HG03139 (cell line): ENCODE results near the gene CDC42BPA.

ENCODE experiments used
- ATAC-seq: cut with Tn5 transposase; IDR thresholded peaks from one replicate; pipeline ENCODE4 v1.9.1; 2021; ENCODE audit not compliant: unreplicated experiment

The CDC42BPA gene

GRCh38 chr1:226983247-226983991 is 334.9 kb downstream of the CDC42BPA start:
- ATAC-seq, result no peak

GRCh38 chr1:226982451-226983177 is 335.7 kb downstream of the CDC42BPA start:
- ATAC-seq, result no peak

- no peak for ATAC-seq
Measured at GRCh38 chr1:226981838-226982237, 336.5 kb downstream of the CDC42BPA start.

DNA sequence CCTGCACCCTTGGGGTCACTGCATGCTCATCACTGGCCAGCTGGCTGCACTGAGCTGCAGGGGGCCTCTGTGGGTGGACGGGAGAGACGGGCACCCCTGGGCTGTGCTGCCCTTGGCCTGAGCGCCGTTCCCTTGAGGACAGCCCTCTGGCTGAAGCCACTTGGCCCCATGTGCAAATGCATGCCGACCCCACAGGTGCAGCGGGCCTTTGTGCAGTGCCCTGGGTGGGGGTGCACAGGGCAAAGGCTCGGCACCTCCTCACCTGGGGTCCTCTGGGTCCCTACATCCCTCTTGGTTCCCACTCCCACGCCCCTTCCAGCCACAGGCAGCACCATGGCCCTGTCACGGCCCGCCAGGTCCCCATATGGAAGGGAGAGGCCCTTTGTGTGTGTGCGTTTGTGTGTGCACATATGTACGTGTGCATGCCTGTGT is 336.9 kb downstream of the CDC42BPA start:
- no peak for ATAC-seq

- ATAC-seq, result no peak
Measured at GRCh38 chr1:226980565-226981385, 337.5 kb downstream of the CDC42BPA start.

- no peak for ATAC-seq
Measured at GRCh38 chr1:226980122-226980560, 338.2 kb downstream of the CDC42BPA start.

DNA sequence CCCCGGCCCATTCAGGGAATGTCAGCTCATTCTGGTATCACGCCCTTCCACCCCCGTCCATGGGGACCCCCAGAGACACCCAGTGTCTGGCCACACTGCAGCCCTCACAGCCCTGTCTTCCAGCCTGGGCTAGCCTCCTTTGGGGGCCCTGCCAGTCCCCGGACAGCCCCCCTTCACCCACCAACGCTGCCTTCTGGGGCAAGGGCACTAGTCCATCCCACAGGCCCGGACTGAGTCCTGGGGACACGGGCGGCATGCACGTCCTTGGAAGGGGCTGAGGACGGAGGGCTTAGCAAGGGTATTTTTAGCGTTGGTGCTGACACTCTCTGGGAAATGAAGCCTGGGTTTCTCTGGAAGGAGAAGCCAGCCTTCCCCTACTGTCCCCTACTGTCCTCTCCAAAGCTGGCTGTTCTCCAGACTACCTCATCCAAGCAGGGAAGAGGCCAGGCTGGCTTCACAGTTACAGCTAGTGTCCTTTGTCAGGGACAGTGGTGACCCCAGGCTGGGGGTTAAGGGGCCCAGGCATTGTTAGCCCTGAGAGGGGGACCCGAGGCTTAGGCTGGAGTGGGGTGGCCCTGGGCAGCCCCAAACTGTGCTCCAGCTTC is 338.7 kb downstream of the CDC42BPA start:
- ATAC-seq, result no peak

- no peak for ATAC-seq
Measured at GRCh38 chr1:226979115-226979516, 339.2 kb downstream of the CDC42BPA start.

GRCh38 chr1:226978432-226979114 is 339.7 kb downstream of the CDC42BPA start:
- ATAC-seq, result no peak

- ATAC-seq, result no peak
Measured at GRCh38 chr1:226977643-226978431, 340.5 kb downstream of the CDC42BPA start.

- no peak for ATAC-seq
Measured at GRCh38 chr1:226976978-226977642, 341.2 kb downstream of the CDC42BPA start.

GRCh38 chr1:226976276-226976977 is 341.9 kb downstream of the CDC42BPA start:
- no peak for ATAC-seq

DNA sequence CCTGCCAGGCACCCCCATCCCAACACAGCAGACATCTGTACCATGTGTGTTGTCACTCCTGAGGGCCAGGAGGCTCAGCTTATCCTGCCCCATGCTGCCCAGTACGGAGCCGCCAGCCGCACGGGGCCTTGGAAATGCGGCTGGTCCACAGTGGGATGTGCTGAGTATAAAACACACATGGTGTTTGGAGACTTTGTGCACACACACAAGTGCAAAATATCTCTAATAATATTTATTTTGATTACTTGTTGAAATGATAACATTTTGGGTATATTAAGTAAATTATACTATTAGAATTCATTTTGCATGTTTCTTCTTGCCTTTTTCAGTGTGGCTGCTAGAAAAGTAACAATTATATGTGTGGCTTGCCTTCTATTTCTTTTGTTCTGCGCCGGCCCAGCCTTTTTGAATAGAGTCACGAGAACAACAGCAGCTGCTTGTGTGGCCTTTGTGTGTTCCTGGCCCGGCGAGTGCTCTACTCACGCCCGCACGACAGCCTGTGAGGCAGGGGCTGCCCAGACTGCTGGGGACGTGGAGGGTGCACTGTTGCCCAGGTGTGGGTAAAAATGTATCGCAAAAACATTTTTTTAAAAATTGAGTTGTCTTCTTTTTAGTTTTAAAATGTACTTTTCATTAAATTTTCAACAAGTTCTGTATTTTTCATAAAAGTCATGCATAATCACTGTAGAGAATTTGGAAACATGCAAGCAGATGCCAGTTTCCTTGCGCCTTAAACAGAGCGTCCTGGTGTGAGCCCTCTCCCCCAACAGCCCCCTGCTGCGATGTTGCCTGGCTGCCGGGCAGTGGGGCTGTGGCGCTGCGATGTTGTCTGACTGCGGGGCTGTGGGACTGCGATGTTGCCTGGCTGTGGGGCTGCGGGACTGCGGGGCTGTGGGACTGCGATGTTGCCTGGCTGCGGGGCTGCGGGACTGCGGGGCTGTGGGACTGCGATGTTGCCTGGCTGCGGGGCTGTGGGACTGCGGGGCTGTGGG is 342.7 kb downstream of the CDC42BPA start:
- ATAC-seq, result no peak

DNA sequence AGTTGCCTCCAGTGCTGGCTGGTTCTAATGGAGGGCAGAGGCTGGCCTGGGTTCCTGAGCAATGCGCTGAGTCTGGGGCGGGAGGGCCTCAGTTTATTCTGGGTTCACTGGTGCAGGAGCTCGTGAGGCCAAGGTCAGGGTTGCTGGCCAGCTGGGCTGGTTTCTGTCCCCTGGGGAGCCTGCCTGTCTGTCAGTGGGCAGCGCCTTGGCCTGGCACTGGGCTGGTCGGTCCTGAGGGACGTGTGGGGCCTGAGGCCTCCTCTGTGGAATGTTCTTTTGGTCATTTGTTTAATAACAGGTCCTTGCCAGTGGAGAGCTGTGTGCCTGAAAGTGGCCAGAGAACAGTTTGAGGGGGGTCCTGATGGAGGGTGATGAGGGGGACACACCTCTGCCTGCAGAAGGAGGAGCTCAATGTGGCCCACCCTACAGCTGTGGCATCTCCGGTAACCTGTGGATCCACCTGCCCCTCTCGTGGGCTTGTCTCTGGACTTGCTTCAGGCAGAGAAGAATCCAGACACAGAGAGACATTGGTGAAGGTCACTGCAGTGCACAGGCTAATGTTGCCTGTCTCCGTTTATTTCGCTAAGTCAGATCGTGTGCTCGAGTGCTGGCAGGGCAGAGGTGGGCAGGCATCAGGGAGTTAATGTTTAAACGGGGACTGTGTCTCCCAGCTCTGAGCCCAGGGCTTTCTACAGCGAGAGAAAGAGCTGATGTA is 343.6 kb downstream of the CDC42BPA start:
- ATAC-seq, result no peak

DNA sequence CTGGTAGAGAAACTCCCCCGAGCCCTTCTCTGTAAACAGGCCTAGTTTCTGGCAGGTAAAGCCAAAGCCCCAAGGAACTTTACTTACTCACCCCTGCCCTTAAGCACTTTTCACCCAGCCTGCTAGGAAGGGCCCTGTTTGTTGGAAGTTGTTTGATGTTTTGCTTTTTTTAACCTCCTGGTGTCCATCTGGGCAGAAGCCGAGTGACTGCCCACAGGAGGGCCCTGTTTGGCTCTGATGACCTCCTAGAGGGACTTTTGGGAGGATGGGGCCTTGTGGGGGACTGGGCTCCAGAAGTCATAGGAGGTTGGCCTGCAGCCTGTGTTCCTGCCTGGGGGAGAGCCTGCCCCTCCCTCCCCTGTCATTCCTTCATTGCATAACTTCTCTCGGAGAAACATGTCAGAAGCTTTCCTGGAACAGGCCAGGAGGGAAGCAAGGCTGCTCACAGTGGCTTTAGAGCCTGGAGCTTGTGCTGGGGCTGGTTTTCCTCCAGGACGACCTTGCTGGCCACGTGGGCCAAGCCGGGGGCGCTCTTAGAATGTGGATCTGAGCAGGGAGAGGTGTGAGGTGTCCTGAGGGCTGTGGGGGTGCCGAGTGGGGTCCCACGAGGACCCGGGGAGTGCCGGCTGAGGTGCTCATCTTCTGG is 344.3 kb downstream of the CDC42BPA start:
- ATAC-seq, result no peak

DNA sequence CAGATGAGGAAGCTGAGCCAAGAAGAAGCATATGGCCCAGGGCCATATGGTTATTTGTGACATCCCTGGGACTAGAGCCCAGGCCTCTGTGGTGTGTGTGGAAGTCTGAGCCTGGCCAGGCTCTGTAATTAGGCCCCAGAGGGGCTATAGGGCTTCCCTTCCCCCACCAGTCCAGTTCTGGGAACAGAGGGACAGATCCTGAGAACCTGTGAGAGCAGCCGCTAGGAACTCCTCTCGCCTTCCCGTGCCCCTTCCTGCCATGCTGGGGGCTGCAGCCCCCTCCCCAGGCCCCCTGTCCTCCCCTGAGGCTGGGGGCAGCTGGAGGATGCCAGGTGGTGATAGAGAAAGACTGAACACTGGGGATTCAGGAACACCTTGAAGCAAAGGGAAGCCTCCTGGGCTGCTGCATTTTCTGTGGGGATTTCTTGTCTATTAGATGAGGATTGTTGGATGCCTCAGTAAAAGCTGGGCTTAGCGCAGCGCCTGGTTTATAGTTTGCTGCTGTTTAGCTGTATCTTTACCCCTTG is 344.9 kb downstream of the CDC42BPA start:
- no peak for ATAC-seq
